22Rv1 (cell line): ENCODE data around the gene ADCY9.

ENCODE experiments used
- ZFX ChIP-seq: fragments of 450-650 bp; IDR thresholded peaks from 2 replicates; pipeline ENCODE4 v1.6.1; 2017; ENCODE audit warnings: antibody characterized with exemption, borderline replicate concordance
- TF ChIP-seq, protein P1 (sequence below): fragments of 450-650 bp; IDR thresholded peaks from 2 replicates; pipeline ENCODE4 v1.5.1; 2017; ENCODE audit warnings: mild to moderate bottlenecking

DNA sequence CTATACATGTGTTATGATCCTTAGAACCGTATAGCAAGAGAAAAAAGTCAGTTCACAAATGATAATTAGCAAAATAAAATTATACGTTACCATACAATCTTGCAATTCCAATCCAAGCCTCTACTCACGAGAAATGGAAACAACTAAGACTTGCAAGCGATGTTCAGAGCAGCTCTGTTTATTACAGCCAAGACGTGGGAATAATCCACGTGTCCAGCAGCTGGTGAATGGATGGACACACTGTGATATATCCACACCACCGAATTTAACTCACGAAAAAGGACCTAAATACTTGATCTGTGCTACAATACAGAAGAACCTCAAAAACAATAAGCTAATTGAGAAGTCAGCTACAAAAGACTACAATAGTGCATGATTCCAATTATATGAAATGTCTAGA lies 88.1 kb downstream of the ADCY9 start:
- TF ChIP-seq, protein P1, sequence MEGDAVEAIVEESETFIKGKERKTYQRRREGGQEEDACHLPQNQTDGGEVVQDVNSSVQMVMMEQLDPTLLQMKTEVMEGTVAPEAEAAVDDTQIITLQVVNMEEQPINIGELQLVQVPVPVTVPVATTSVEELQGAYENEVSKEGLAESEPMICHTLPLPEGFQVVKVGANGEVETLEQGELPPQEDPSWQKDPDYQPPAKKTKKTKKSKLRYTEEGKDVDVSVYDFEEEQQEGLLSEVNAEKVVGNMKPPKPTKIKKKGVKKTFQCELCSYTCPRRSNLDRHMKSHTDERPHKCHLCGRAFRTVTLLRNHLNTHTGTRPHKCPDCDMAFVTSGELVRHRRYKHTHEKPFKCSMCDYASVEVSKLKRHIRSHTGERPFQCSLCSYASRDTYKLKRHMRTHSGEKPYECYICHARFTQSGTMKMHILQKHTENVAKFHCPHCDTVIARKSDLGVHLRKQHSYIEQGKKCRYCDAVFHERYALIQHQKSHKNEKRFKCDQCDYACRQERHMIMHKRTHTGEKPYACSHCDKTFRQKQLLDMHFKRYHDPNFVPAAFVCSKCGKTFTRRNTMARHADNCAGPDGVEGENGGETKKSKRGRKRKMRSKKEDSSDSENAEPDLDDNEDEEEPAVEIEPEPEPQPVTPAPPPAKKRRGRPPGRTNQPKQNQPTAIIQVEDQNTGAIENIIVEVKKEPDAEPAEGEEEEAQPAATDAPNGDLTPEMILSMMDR: no peak
- TF ChIP-seq ZFX: no peak
